HepG2 (cell line): ENCODE measurements around the gene NFYC. TPM values are rescaled to one million over a fixed set of nuclear protein-coding genes. Genes with fewer than 3 reads are reported as not detected.

Source experiments
- ATAC-seq: fragments of 200-7000 bp; cut with Tn5 transposase; 3 replicates; pipeline ENCODE4 v1.9.1; 2020; ENCODE audit warnings: mild to moderate bottlenecking, moderate library complexity
- BruUV-seq: library from RNA; stranded (reverse); fragments of 400-500 nt; replicated peaks from 2 replicates; lab custom pipeline; 2021; lab: Mats Ljungman, UMichigan
- CTCF ChIA-PET: fragments of 300-600 bp; formaldehyde crosslinking; extraction: SDS; loops from one replicate; lab custom pipeline; 2021; ENCODE audit warnings: low total read pairs, inconsistent platforms, low intra/inter-chr PET ratio; lab: Yijun Ruan, JAX
- POLR2A ChIA-PET: fragments of 350-600 bp; sonication (Branson Sonifier 250); formaldehyde crosslinking; loops from one replicate; lab custom pipeline; 2020; ENCODE audit warnings: antibody characterized with exemption, inconsistent platforms; lab: Yijun Ruan, JAX
- DNase-seq: peaks from one replicate; pipeline ENCODE4 v3.0.0-alpha.2; 2015; ENCODE audit warnings: low spot score
- FAIRE-seq: peaks from 3 replicates; lab custom pipeline; 2011; peaks lifted over from hg19 to GRCh38; lab: Jason Lieb, UNC
- H2AFZ ChIP-seq: one replicate; pipeline ENCODE4 v1.6.1; 2011; ENCODE audit warnings: low read length, inconsistent platforms
- H3K27ac ChIP-seq: fragments of 300-600 bp; 3 replicates; pipeline ENCODE4 v1.8.0; 2011; ENCODE audit warnings: mixed run types, mild to moderate bottlenecking, mixed read lengths, low read length, inconsistent platforms; ENCODE audit not compliant: insufficient read depth; ENCODE audit errors: extremely low read length
- H3K27me3 ChIP-seq, 2 experiments: fragments of 200-600 bp in 1 of 2; 2 replicates in 1 of 2; 3 replicates in 1 of 2; pipeline versions ENCODE4 v1.6.0 to v1.8.0; 2011; ENCODE audit warnings: low read length in 2 of 2, mild to moderate bottlenecking in 2 of 2, moderate library complexity in 2 of 2, inconsistent platforms in 1 of 2; ENCODE audit not compliant: insufficient read depth in 2 of 2, control insufficient read depth in 1 of 2
- H3K36me3 ChIP-seq, 2 experiments: fragments of 200-600 bp in 1 of 2; replicated peaks in 1 of 2; 2 replicates in 1 of 2; 3 replicates in 1 of 2; pipeline versions ENCODE4 v1.5.1 to v1.8.0; 2011; ENCODE audit warnings: low read length in 2 of 2, inconsistent platforms in 1 of 2; ENCODE audit not compliant: insufficient read depth in 2 of 2, control insufficient read depth in 1 of 2
- H3K4me1 ChIP-seq: 2 replicates; pipeline ENCODE4 v1.5.1; 2012; ENCODE audit warnings: low read length, inconsistent platforms; ENCODE audit not compliant: insufficient read depth
- H3K4me2 ChIP-seq: 2 replicates; pipeline ENCODE4 v1.6.0; 2011; ENCODE audit warnings: low read depth, low read length, inconsistent platforms
- H3K4me3 ChIP-seq, 3 experiments: fragments of 200-600 bp in 1 of 3; sonication (generic), shearing (Covaris generic) in 1 of 3; replicated peaks in 1 of 3; 2 replicates each; pipeline ENCODE4 v1.5.1; 2011 to 2016; ENCODE audit warnings: low read length in 3 of 3, inconsistent platforms in 2 of 3, low read depth in 2 of 3, mild to moderate bottlenecking in 2 of 3, control low read depth in 1 of 3, mixed read lengths in 1 of 3; ENCODE audit not compliant: insufficient read depth in 1 of 3
- H3K79me2 ChIP-seq: one replicate; pipeline ENCODE4 v1.6.1; 2011; ENCODE audit warnings: low read length, inconsistent platforms; ENCODE audit not compliant: insufficient read depth
- H3K9ac ChIP-seq: 2 replicates; pipeline ENCODE4 v1.6.0; 2011; ENCODE audit warnings: mild to moderate bottlenecking, low read depth, low read length, inconsistent platforms; ENCODE audit not compliant: insufficient read depth
- H3K9me3 ChIP-seq: 2 replicates; pipeline ENCODE4 v1.5.1; 2012; ENCODE audit warnings: mild to moderate bottlenecking, low read length
- H4K20me1 ChIP-seq: 2 replicates; pipeline ENCODE4 v1.6.0; 2011; ENCODE audit warnings: inconsistent platforms, mild to moderate bottlenecking, low read length, moderate library complexity; ENCODE audit not compliant: insufficient read depth
- ETS1 ChIP-seq: sonication (generic); formaldehyde crosslinking; IDR thresholded peaks from 2 replicates; pipeline ENCODE4 v1.4.0; 2020; ENCODE audit warnings: missing genetic modification reagents
- SKI ChIP-seq: fragments of 450-650 bp; IDR thresholded peaks from one replicate; pipeline ENCODE4 v1.6.1; 2018; ENCODE audit warnings: mild to moderate bottlenecking; ENCODE audit not compliant: partially characterized antibody
- WGBS: methylation state at CpG from one replicate; pipeline ENCODE4 v1.1.6; 2017; ENCODE audit warnings: low lambda C conversion rate; 5-methylcytosine and 5-hydroxymethylcytosine counted together
- in situ Hi-C: cut with HindIII; loops from 2 replicates; pipeline ENCODE4 v1.10.0; 2017; ENCODE audit warnings: low pct_unique_long_range_greater_than_20kb; ENCODE audit not compliant: extremely low pct_ligation_motif_present
- intact Hi-C: fragments of 100-400 bp; cut with micrococcal nuclease; formaldehyde crosslinking; loops from one replicate; pipeline ENCODE4 v1.10.0; 2022; ENCODE audit not compliant: unreplicated experiment
- polyA plus RNA-seq, 8 experiments: library from polyadenylated mRNA; depleted of rRNA in 3 of 8; stranded (reverse) in 7 of 8; unstranded in 1 of 8; fragments of >200 nt; fragmentation: Illumina TruSeq in 4 of 8; extraction: Trizol in 4 of 8; gene quantifications; 2 replicates each; pipeline versions ENCODE4 v1.2.1 to v1.2.3, GENCODE V29; 2011 to 2016; ENCODE audit warnings: low read depth in 4 of 8, missing spikeins in 1 of 8, mixed read lengths in 1 of 8; ENCODE audit not compliant: insufficient read depth in 1 of 8
- total RNA-seq, 5 experiments: library from RNA; depleted of rRNA; stranded (reverse); fragments of >200 nt; fragmentation: Illumina TruSeq; extraction: Trizol; gene quantifications; 2 replicates each; pipeline ENCODE4 v1.2.3, GENCODE V29; 2016; ENCODE audit warnings: low read depth in 1 of 5
- TF ChIP-seq, protein P1 (sequence below): sonication (generic); formaldehyde crosslinking; IDR thresholded peaks from 2 replicates; pipeline ENCODE4 v1.9.0; 2021; ENCODE audit warnings: missing genetic modification reagents, borderline replicate concordance

Gene NFYC
- total and polyA plus RNA-seq, 2 of the 13 experiments (the other 11 are each of a cell fraction or from before 2014, with no cell fraction given) = 33.9 to 73.7 TPM

DNA sequence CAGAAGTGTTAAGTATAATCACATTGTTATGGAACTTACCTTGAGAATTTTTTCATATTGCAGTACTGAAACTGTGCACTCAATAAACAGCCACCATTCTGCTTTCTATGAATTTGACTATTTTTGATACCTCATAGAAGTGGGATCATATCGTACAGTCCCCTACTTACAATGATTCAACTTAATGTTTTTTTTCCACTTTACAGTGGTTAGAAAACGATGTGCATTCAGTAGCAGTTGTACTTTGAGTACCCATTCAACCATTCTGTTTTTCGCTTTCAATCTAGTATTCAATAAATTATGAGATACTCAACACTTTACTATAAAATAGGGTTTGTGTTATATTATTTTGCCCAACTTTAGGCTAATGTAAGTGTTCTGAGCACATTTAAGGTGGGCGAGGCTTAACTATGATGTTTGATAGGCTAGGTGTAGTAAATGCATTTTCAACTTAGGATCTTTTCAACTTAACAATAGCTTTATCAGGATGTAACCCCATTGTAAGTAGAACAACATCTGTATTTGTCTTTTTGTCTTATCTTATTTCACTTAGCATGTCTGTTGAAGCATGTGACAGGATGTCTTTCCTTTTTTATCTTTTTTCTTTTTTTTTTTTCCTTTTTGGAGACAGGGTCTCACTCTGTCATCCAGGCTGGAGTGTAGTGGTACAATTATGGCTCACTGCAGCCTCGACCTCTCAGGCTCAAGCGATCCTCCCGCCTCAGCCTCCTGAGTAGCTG, 49.7 kb downstream of the NFYC start:
- no peak for DNase-seq
- POLR2A ChIA-PET = interaction anchor here (0.9 to 1.4 kb wide), 3 partner anchors 17 to 50 kb away, joined by 3 to 4 read pairs (median 3); partner anchors contain the start of gene NFYC
- TF ChIP-seq ETS1 (no peak), SKI (no peak)
- TF ChIP-seq, protein P1, sequence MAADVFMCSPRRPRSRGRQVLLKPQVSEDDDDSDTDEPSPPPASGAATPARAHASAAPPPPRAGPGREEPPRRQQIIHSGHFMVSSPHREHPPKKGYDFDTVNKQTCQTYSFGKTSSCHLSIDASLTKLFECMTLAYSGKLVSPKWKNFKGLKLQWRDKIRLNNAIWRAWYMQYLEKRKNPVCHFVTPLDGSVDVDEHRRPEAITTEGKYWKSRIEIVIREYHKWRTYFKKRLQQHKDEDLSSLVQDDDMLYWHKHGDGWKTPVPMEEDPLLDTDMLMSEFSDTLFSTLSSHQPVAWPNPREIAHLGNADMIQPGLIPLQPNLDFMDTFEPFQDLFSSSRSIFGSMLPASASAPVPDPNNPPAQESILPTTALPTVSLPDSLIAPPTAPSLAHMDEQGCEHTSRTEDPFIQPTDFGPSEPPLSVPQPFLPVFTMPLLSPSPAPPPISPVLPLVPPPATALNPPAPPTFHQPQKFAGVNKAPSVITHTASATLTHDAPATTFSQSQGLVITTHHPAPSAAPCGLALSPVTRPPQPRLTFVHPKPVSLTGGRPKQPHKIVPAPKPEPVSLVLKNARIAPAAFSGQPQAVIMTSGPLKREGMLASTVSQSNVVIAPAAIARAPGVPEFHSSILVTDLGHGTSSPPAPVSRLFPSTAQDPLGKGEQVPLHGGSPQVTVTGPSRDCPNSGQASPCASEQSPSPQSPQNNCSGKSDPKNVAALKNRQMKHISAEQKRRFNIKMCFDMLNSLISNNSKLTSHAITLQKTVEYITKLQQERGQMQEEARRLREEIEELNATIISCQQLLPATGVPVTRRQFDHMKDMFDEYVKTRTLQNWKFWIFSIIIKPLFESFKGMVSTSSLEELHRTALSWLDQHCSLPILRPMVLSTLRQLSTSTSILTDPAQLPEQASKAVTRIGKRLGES (CRISPR knock-in tag) = no peak
- Histone ChIP-seq H4K20me1 (no peaks in the 10 kb centered on the region), H3K4me2 (no peak overlapping the region), H3K79me2 (peaks cover 41% of the 10 kb centered on the region), H3K9ac (no peak overlapping the region), H3K36me3 (peaks cover 12 to 78% of the 10 kb centered on the region in 2 experiments), H3K9me3 (no peaks in the 10 kb centered on the region), H2AFZ (no peak overlapping the region), H3K4me3 (no peak overlapping the region), H3K4me1 (peaks cover 43% of the 10 kb centered on the region), H3K27me3 (no peaks in the 10 kb centered on the region), H3K27ac (no peak overlapping the region)
- CTCF ChIA-PET = no interaction called here
- ATAC-seq = no peak
- BruUV-seq = no TSS peak
- in situ Hi-C loops (no loop called here), intact Hi-C loops (no loop called here)
- 97% methylated on average over 7 of the region's 7 CpGs for WGBS
- FAIRE-seq = no peak
